SK-N-SH treated with all-trans-retinoic acid at 6 μM for 48 hours (cell line): ENCODE data around the gene ATP5IF1.

ENCODE experiments used
- ARNTL ChIP-seq: fragments of 450-650 bp; formaldehyde crosslinking; IDR thresholded peaks from 2 replicates; pipeline ENCODE4 v1.5.0; 2020; ENCODE audit warnings: low read depth, mild to moderate bottlenecking, moderate library complexity, borderline replicate concordance
- OSR1 ChIP-seq: fragments of 250-450 bp; sonication (Bioruptor Pico); IDR thresholded peaks from 2 replicates; pipeline ENCODE4 v1.8.0; 2022; ENCODE audit warnings: moderate library complexity, mild to moderate bottlenecking, inconsistent platforms
- RARB ChIP-seq: fragments of 250-450 bp; sonication (Bioruptor Pico); IDR thresholded peaks from 2 replicates; pipeline ENCODE4 v1.8.0; 2021; ENCODE audit warnings: mild to moderate bottlenecking, moderate library complexity
- TCF4 ChIP-seq: fragments of 250-450 bp; sonication (Bioruptor Pico); IDR thresholded peaks from 2 replicates; pipeline ENCODE4 v1.8.0; 2021; ENCODE audit warnings: mild to moderate bottlenecking, moderate library complexity, borderline replicate concordance
- TSHZ2 ChIP-seq: fragments of 250-450 bp; sonication (Bioruptor Pico); IDR thresholded peaks from 2 replicates; pipeline ENCODE4 v1.5.0; 2020; ENCODE audit warnings: mild to moderate bottlenecking, moderate library complexity
- ZC3H10 ChIP-seq: fragments of 250-450 bp; sonication (Bioruptor Pico); IDR thresholded peaks from 2 replicates; pipeline ENCODE4 v1.5.1; 2021; ENCODE audit warnings: mild to moderate bottlenecking, moderate library complexity
- TF ChIP-seq, protein P1 (sequence below): fragments of 250-450 bp; sonication (Bioruptor Pico); IDR thresholded peaks from 2 replicates; pipeline ENCODE4 v1.5.1; 2021; ENCODE audit warnings: mild to moderate bottlenecking, moderate library complexity
- TF ChIP-seq, protein P2 (sequence below): fragments of 250-450 bp; sonication (Bioruptor Pico); IDR thresholded peaks from 2 replicates; pipeline ENCODE4 v1.8.0; 2020; ENCODE audit warnings: mild to moderate bottlenecking, moderate library complexity, borderline replicate concordance

DNA sequence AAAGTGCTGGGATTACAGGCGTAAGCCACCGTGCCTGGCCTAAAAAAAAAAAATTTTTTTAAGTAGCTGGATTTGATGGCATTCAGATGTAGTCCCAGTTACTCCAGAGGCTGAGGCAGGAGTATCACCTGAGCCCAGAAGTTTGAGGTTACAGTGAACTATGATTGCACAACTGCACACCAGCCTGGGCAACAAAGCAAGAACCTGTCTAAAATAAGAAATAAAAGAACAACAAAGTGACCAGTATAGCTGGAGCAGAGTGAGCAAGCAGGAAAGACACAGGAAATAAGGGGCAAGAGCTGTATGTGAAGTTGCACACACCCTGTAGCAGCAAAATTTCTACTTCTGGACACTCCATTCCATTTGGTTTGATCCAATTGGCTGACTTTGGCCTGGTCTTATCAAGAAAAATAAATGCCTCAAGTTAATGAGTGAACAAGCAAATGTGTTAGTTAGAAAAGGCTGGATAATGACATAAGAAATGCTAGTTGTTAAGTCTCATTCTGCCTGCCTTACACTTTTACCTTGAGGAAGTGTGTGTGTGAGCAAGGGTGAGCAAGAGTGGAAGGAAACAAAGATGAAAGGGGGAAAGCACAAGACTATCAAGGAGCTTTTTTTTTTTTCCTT is 7.9 kb downstream of the ATP5IF1 start:
- TF ChIP-seq OSR1 = no peak
- TF ChIP-seq, protein P1, sequence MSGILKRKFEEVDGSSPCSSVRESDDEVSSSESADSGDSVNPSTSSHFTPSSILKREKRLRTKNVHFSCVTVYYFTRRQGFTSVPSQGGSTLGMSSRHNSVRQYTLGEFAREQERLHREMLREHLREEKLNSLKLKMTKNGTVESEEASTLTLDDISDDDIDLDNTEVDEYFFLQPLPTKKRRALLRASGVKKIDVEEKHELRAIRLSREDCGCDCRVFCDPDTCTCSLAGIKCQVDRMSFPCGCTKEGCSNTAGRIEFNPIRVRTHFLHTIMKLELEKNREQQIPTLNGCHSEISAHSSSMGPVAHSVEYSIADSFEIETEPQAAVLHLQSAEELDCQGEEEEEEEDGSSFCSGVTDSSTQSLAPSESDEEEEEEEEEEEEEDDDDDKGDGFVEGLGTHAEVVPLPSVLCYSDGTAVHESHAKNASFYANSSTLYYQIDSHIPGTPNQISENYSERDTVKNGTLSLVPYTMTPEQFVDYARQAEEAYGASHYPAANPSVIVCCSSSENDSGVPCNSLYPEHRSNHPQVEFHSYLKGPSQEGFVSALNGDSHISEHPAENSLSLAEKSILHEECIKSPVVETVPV (CRISPR knock-in tag) = no peak
- no peak for TF ChIP-seq ARNTL
- TF ChIP-seq TSHZ2 = no peak
- TF ChIP-seq, protein P2, sequence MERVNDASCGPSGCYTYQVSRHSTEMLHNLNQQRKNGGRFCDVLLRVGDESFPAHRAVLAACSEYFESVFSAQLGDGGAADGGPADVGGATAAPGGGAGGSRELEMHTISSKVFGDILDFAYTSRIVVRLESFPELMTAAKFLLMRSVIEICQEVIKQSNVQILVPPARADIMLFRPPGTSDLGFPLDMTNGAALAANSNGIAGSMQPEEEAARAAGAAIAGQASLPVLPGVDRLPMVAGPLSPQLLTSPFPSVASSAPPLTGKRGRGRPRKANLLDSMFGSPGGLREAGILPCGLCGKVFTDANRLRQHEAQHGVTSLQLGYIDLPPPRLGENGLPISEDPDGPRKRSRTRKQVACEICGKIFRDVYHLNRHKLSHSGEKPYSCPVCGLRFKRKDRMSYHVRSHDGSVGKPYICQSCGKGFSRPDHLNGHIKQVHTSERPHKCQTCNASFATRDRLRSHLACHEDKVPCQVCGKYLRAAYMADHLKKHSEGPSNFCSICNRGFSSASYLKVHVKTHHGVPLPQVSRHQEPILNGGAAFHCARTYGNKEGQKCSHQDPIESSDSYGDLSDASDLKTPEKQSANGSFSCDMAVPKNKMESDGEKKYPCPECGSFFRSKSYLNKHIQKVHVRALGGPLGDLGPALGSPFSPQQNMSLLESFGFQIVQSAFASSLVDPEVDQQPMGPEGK (CRISPR knock-in tag) = no peak
- no peak for TF ChIP-seq RARB (CRISPR knock-in tag)
- no peak for TF ChIP-seq TCF4
- no peak for TF ChIP-seq ZC3H10
